ENCODE data around the gene CD164L2. TPM values are rescaled to one million over a fixed set of nuclear protein-coding genes. Genes with fewer than 3 reads are reported as not detected.

Gene CD164L2
- not detected in 2 replicates for total RNA-seq

DNA sequence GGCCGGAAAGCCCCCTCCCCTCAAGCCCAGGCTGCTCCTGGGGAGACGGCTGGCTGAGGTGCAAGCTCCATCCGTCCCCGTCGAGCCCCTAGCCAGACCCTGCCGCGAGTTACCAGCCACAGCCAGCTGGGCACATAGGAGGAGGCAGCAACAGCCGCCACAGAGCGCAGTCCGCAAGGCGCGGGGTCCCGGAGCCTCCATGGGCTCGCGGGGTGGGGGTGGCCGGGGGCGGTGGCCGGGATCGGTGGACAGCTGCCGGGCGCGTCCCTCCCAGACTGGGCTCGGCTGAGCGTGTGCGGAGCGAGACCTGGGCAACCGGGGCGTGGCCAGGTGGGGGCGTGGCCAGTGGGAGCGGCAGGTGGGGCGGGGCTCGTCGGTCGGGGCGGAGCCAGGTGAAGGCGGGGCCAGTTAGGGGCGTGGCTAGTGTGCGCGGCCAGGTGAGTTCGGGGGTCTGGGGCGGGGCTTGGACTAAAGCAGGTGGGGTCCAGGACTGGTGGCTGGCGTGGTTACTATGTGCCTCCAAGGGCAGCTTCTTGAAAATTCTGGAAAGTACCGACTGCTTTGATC is at the start of gene CD164L2:
Gene CD164L2, minus strand, starts transcription at position 295 of the 567 bp plus-strand sequence. Its CDS starts 94 bp downstream, at position 201.

DNA sequence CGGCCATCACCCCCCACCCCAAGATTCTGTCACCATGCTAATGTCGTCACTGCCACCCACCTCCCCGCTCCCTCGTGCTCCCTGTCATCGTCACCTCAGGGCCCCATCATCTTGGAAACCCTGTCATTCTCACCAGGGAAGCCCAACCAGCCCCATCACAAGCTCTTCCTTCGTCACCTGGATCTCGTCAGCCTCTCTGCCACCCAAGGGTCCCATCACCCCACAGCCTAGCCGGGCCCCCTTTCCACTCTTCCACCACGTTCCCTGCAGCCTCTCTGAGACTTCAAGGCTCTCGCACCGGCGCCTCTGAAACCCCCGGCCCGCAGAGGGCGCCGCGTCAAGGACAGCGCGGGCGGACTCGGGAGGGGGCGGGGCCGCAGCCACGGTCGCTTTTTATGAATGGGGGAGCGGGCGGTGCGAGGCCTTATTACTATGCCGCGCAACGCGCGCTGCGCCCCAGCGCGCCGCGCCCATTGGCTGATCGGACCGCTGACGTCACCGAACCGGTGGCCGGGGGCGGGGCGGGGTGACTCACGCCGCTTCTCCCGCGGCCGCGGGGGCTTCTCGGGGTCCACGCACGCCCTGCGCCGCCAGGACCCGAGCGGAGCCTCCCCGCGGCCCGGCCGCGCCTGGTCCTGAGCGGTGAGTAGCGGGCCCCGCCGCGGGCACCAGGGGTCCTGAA is 9.1 kb upstream of the CD164L2 start, which contains the start of gene GPR3:
Gene GPR3, plus strand, starts transcription at position 527 of the 682 bp plus-strand sequence. CDS start 1,177 bp downstream, outside the sequence.

GRCh38 chr1:27374362-27375086 is 8.6 kb downstream of the CD164L2 start, which contains the start of gene FCN3:
Gene FCN3 (minus strand): TSS chr1:27374824. CDS start chr1:27374818, 6 bp downstream.

GRCh38 chr1:27366411-27367159 is 16.5 kb downstream of the CD164L2 start, which contains the start of gene MAP3K6:
Gene MAP3K6 (minus strand): TSS chr1:27366961. CDS start chr1:27366597, 364 bp downstream.

GRCh38 chr1:27341525-27342252 is 41.4 kb downstream of the CD164L2 start, which contains the start of gene SYTL1:
Gene SYTL1 (plus strand): TSS chr1:27342022. CDS start chr1:27345335, 3,313 bp downstream.

Other genes with a start within 250 kb of the CD164L2 start
- gene SLC9A1, start 228.2 kb downstream of the CD164L2 start, total RNA-seq: 10.5 and 20.2 TPM in 2 replicates
- gene WDTC1, start 148.7 kb downstream of the CD164L2 start, total RNA-seq: 15.8 and 21.2 TPM in 2 replicates
- gene TMEM222, start 61.2 kb downstream of the CD164L2 start, total RNA-seq: 22.1 and 27.0 TPM in 2 replicates
- under 0.01 and 0.09 TPM in 2 replicates for gene SYTL1, start 41.3 kb downstream of the CD164L2 start, total RNA-seq
- gene MAP3K6, start 16.4 kb downstream of the CD164L2 start, total RNA-seq: 7.8 and 11.2 TPM in 2 replicates
- 0.72 TPM in 1 of 2 replicates, not detected in the other for gene FCN3, start 8.5 kb downstream of the CD164L2 start, total RNA-seq
- 0.09 and 0.36 TPM in 2 replicates for gene GPR3, start 9.3 kb upstream of the CD164L2 start, total RNA-seq
- 24.7 and 36.5 TPM in 2 replicates for gene WASF2, start 106.8 kb upstream of the CD164L2 start, total RNA-seq
- gene AHDC1, start 220.8 kb upstream of the CD164L2 start, total RNA-seq: 4.6 and 7.3 TPM in 2 replicates